Right ventricle myocardium superior (tissue), 1 donor: ENCODE data around the gene CAPN14. TPM values are rescaled to one million over a fixed set of nuclear protein-coding genes. Genes with fewer than 3 reads are reported as not detected.

ENCODE experiments used
- ATAC-seq: fragments of 200-7000 bp; cut with Tn5 transposase; one replicate; pipeline ENCODE4 v1.9.1; 2020; ENCODE audit warnings: mild to moderate bottlenecking; ENCODE audit not compliant: poor library complexity
- DNase-seq: peaks from one replicate; pipeline ENCODE4 v3.0.0-alpha.2; 2020
- intact Hi-C: fragments of 100-400 bp; cut with DNase I; formaldehyde crosslinking; loops from one replicate; pipeline ENCODE4 v1.11.2; 2022
- total RNA-seq: library from RNA; stranded (reverse); fragmentation: NEBNext Ultra II Directional; extraction: Animal tissue kit (Norgen Biotek cat#: 25700); gene quantifications from one replicate; pipeline ENCODE4 v1.2.1, GENCODE V29; 2021
- donor health status: DM: no; HTN: yes; CAD: no; lungs with severe emphysema.

CAPN14 gene
- total RNA-seq, 1 donor from 2014 or later, result 0.32 TPM

DNA sequence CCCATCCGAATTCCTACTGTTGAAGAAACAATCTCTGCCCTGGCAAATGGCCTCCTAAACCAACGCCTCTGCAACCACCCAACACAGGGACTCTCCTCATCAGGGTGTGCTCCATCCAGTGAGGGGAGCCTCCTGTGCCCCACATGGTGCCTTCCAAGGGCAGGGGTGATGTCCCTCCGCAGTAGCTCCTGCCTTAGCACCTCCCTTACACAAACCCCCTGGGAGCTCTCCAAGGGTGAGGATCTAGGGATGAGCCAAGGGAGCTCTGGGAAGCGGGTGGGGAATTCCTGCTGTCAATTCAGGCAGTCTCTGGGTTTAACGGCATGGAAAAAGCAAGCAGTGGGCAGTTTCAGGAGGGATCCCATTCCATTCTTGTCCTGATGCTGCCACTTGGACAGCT lies 82.8 kb downstream of the CAPN14 start:
- intact Hi-C loops, result no loop called here
- ATAC-seq (no peak), DNase-seq (no peak)

DNA sequence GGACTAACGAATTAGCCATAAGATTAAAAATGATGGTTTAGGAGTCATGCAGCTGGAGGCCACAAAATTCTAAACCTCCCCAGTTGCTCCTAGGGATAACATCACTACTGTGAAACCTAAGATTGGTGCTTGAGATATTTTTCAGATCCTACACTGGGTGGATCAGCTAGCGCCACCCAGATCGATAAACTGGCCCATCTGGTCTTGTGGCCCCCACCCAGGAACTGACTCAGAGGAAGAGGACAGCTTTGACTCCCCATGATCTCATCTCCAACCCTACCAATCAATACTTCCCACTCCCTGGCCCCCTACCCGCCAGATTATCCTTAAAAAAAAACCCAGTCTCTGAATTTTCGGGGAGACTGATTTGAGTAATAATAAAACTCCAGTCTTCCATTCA lies 84.5 kb downstream of the CAPN14 start:
- DNase-seq (no peak), ATAC-seq (no peak)
- intact Hi-C loops, result no loop called here

DNA sequence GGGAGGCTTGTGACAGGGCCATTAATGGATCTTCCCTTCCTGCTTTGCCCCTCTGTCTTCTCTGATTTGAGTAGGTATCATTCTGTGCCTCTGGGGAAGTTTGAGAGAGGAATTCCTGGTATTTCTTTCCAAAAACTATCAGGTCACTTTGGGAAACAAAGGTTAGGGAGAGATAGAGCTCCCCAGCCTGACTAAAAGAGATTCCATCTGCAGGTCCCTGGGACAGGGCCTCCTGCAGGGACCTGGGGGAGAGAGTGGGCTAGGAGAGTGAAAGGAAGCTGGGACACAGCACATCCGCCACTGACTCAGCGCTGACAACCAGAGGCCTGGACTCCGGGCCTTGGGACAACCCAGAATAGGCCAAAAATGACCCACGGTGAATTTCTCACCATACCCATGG lies 85.4 kb downstream of the CAPN14 start:
- intact Hi-C loops, result no loop called here
- DNase-seq, result no peak

DNA sequence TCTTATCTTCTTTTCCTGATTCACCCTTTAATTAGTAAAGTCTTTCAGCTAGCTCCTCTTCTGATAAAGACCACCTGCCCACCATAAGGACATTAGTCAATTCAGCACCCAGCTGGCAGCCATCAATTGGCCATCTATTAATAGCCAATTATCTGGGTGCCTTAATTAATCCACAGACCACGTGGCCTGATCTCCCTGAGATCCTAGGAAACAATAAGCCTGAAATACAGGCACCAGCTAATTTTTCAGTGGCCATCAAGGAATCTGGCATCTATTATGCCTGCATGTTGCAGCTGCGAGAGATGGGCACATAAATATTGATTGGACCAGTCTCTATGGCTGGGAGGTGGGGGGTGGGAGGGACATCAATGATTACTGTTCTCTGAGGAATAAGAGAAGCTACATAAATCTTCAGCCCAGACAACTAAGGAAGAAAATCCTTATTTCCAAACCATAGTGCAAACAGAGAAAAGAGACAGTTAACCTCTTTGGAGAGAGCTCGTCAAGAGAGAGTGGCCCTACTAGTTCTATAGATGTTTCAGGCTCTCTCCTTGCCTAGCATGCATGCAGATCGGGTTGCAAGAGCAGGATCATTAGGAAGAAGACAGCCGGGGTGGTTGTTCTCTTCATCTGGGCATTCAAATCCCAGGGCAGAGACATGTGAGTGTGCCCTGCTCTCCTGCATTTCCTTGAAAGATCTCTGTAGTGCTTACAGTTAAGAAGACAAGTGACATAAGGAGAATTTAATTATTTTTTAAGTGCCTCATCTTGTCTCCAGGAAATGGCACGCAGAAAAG lies 87.7 kb downstream of the CAPN14 start:
- DNase-seq, result no peak
- intact Hi-C loops, result no loop called here
- ATAC-seq, result no peak

More for the DNA sequence above, 85.4 kb downstream of the CAPN14 start:
- ATAC-seq, result no peak

DNA sequence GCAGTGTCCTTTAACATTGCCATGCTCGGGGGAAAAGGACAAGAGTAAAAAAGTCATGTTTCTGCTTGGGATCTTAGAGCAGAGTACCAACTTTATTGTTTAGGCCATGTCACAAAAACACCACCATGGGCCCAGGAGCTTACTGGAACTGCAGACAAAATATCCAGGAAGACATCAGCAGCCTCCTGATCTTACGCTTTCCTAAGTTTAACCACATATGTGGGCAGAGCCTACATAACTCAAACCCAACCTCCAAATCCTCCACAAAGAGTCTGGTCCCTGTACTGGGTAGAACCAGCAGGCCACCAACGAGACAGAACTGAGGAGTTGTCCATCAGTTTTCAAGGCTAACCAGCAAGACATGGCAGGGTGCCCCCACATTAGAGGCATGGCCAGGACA lies 89.4 kb downstream of the CAPN14 start:
- DNase-seq (no peak), ATAC-seq (no peak)
- intact Hi-C loops, result no loop called here

DNA sequence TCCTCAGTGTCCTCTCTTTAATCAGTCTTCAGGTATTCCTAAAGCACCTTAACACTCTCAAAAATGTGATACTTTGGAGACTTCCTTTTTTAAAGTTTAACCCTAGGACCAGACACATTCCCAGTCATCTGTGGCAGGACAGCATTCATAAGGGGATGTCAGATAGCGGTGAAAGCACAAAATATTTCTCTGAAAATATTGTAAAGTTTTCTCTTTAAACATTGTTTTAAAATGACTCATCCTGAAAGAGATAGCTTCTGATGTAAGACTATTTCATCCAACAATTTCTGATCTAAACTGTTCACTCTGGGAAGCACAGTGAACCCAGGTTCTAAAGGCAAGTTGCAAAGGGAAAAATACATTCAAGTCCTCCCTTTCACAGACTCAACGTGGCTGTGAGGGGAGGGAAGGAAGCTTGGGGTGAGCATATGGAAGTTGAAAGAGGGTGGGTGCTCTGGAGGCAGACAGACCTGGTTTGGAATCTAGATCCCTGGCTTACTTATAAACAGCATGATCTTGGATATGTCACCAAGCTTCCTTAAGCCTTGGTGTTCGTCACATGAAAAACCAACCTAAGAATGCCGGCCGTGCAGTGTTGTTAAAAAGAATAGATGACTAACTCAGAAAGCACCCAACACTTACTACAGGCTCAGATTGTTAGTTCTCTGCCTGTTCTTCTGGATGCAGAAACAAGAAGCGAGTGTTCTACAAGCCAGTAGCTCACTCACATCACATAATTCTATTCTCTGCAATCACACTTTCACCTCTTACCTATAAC lies 91.2 kb downstream of the CAPN14 start:
- ATAC-seq (no peak), DNase-seq (no peak)
- intact Hi-C loops, result no loop called here

DNA sequence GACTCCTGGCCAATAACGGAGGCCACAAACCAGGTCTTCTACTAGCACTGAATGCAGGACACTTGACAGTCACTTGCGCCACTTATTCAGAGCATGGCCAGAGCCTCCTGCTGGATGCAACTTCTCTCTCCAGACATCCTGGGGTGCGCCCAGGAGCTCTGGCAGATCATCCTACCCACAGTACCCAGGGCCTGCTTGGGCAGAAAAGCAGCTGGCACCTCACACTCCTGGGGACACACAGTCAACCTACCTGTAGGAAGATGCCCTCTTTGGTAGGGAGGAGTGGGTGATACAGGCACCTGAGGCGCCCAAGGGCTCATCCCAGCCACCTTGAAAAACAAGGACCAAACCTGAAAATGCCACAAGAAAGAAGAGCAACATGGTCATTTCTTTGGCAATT lies 92.4 kb downstream of the CAPN14 start:
- DNase-seq (no peak), ATAC-seq (no peak)
- intact Hi-C loops, result no loop called here

Other genes with a start within 250 kb of the CAPN14 start
- 0.67 TPM for gene GALNT14, start 79.1 kb downstream of the CAPN14 start, total RNA-seq
- gene EHD3, start 16.6 kb upstream of the CAPN14 start, total RNA-seq, result 23.0 TPM
- 0.13 TPM for gene XDH, start 197.2 kb upstream of the CAPN14 start, total RNA-seq